ENCODE data around the gene RPL28.
A peak's percentile ranks its signal among the peaks of the same experiment; 100 is the strongest.

The RPL28 gene

DNA sequence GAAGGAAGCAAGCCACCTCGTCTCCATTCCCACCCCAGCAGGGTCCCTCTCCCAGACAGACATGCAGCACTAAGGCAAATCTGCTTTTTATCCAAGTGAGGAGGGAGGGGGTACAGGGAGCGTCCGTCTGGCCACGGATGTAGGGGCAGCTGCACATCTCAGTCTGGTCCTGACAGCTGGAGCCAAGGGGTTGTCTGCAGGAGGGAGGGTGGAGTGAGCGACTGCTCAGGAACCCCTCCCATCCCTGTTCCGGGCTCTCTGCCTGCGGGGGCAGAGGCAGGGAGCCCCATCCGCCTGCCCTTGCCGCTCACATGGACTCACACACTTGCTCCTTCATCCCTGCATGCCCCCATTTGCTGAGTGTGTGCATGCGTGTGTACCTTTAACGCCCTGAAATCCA, 6.6 kb upstream of the RPL28 start:
- Histone ChIP-seq H3K9me3 (ENCODE audit: low read length) (no peaks in the 10 kb centered on the region), H3K4me1 (ENCODE audit: insufficient read depth, low read length) (peaks cover 6% of the 10 kb centered on the region), H3K36me3 (ENCODE audit: insufficient read depth, low read length) (no peaks in the 10 kb centered on the region), H3K4me3 (ENCODE audit: low read depth in 1 of 2, low read length in 2 of 2) (no peak overlapping the region), H3K27ac (ENCODE audit: low read depth, low read length) (no peak overlapping the region), H3K27me3 (ENCODE audit: control insufficient read depth in 1 of 2, insufficient read depth in 2 of 2, low read length in 2 of 2) (peaks cover 16 to 39% of the 10 kb centered on the region in 2 donors), H3K9ac (ENCODE audit: low read length) (no peak overlapping the region)

DNA sequence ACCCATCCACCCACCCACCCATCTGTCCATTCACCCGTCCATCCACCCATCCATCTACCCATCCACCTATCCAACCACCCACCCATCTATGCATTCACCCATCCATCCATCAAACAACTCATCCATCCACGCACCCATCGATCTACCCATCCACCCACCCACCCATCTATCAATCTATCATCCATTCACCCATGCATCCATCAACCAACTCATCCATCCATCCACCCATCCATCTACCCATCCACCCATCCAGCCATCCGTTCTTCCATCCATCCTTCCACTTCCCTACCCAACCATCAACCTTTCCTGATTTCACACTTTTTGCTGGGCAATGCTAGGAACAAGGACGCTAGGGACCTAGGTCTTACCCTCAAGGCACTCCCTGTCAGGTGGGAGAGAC, 3.7 kb upstream of the RPL28 start:
- Histone ChIP-seq H3K9me3 (ENCODE audit: low read length) (no peaks in the 10 kb centered on the region), H3K4me1 (ENCODE audit: insufficient read depth, low read length) (peaks cover 21% of the 10 kb centered on the region), H3K4me3 (ENCODE audit: low read depth in 1 of 2, low read length in 2 of 2) (no peak overlapping the region), H3K27ac (ENCODE audit: low read depth, low read length) (no peak overlapping the region), H3K9ac (ENCODE audit: low read length) (no peak overlapping the region), H3K27me3 (ENCODE audit: control insufficient read depth in 1 of 2, insufficient read depth in 2 of 2, low read length in 2 of 2) (peaks cover 0 to 10% of the 10 kb centered on the region in 2 donors), H3K36me3 (ENCODE audit: insufficient read depth, low read length) (peaks cover 5% of the 10 kb centered on the region)

- Histone ChIP-seq H3K9ac (ENCODE audit: low read length) (no peak overlapping the region), H3K4me3 (ENCODE audit: low read depth in 1 of 2, low read length in 2 of 2) (no peak overlapping the region), H3K27ac (ENCODE audit: low read depth, low read length) (no peak overlapping the region), H3K4me1 (ENCODE audit: insufficient read depth, low read length) (peaks cover 26% of the 10 kb centered on the region), H3K9me3 (ENCODE audit: low read length) (no peaks in the 10 kb centered on the region), H3K27me3 (ENCODE audit: control insufficient read depth in 1 of 2, insufficient read depth in 2 of 2, low read length in 2 of 2) (peaks cover 0 to 5% of the 10 kb centered on the region in 2 donors), H3K36me3 (ENCODE audit: insufficient read depth, low read length) (peaks cover 11% of the 10 kb centered on the region)
Observed at GRCh38 chr19:55382522-55383054, 3.1 kb upstream of the RPL28 start.

- H3K27me3 ChIP-seq (ENCODE audit: control insufficient read depth in 1 of 2, insufficient read depth in 2 of 2, low read length in 2 of 2) = no peaks in the 10 kb centered on the region
- peaks cover 20% of the 10 kb centered on the region for H3K36me3 ChIP-seq (ENCODE audit: insufficient read depth, low read length)
- H3K9ac ChIP-seq (ENCODE audit: low read length) = no peak overlapping the region
- H3K9me3 ChIP-seq (ENCODE audit: low read length) = no peaks in the 10 kb centered on the region
- H3K4me3 ChIP-seq (ENCODE audit: low read depth in 1 of 2, low read length in 2 of 2) = peak overlapping the region in 1 of 2 donors; percentile 45
- H3K4me1 ChIP-seq (ENCODE audit: insufficient read depth, low read length) = peaks cover 35% of the 10 kb centered on the region
- no peak overlapping the region for H3K27ac ChIP-seq (ENCODE audit: low read depth, low read length)
Observed at GRCh38 chr19:55383279-55384130, 2.2 kb upstream of the RPL28 start.

DNA sequence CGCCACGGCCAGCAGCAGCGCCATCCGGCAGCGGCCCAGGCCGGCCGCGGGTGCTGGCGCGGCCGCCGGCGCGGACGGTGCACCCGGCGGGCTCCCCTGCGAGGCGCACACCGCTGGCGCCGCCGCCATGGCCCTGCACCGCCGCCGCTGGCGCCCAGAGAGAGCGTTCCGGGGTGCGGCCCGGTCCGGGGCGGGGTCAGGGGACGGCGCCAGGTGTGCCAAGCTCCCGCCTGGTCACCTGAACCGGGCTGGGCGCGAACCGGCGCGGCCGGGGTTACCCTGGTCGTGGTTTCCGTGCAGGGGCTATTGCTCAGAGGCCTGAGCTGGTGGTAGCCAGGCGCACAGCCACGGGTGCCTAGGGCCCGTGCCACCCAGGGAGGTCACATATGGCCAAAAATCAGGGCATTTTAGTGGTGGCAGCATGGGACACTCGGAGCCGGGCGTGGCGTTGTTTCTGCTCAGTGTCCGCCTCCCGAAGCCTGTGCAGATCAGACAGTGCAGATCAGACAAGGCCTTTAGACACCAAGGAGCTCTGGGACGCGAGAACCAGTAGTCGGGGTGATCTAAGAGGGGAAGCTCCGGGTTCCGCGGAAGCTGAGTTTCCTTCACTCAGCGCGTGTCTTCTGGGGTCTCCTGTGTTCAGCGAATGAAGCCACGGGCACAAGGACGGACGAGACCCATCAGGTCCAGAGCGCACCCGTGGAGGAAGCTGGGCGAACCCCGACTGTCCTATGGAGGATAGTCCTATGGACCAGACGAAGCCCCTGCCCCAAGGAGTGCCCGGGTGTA, 1.4 kb upstream of the RPL28 start, which contains the start of gene TMEM238:
TMEM238 (minus strand) TSS at position 162 of the 789 bp plus-strand sequence; CDS start at position 129, 33 bp downstream.
- H3K27ac ChIP-seq (ENCODE audit: low read depth, low read length) = peak within 1 kb of the TSS; percentile 89
- H3K27me3 ChIP-seq (ENCODE audit: control insufficient read depth in 1 of 2, insufficient read depth in 2 of 2, low read length in 2 of 2) = no peaks in the 10 kb centered on the region
- H3K4me3 ChIP-seq (ENCODE audit: low read depth in 1 of 2, low read length in 2 of 2) = peak within 1 kb of the TSS; percentile 30 to 69
- peaks cover 29% of the 10 kb centered on the region for H3K36me3 ChIP-seq (ENCODE audit: insufficient read depth, low read length)
- peak within 1 kb of the TSS; percentile 80 for H3K9ac ChIP-seq (ENCODE audit: low read length)
- H3K9me3 ChIP-seq (ENCODE audit: low read length) = no peaks in the 10 kb centered on the region
- peaks cover 38% of the 10 kb centered on the region for H3K4me1 ChIP-seq (ENCODE audit: insufficient read depth, low read length)

- peak overlapping the region; percentile 30 to 69 for H3K4me3 ChIP-seq (ENCODE audit: low read depth in 1 of 2, low read length in 2 of 2)
- H3K27me3 ChIP-seq (ENCODE audit: control insufficient read depth in 1 of 2, insufficient read depth in 2 of 2, low read length in 2 of 2) = no peaks in the 10 kb centered on the region
- no peaks in the 10 kb centered on the region for H3K9me3 ChIP-seq (ENCODE audit: low read length)
- peak overlapping the region; percentile 89 for H3K27ac ChIP-seq (ENCODE audit: low read depth, low read length)
- peak overlapping the region; percentile 80 for H3K9ac ChIP-seq (ENCODE audit: low read length)
- H3K36me3 ChIP-seq (ENCODE audit: insufficient read depth, low read length) = peaks cover 36% of the 10 kb centered on the region
- peaks cover 38% of the 10 kb centered on the region for H3K4me1 ChIP-seq (ENCODE audit: insufficient read depth, low read length)
Observed at GRCh38 chr19:55384920-55385723, 610 bp upstream of the RPL28 start.

GRCh38 chr19:55386493-55386971, 800 bp downstream of the RPL28 start:
- H3K9me3 ChIP-seq (ENCODE audit: low read length) = no peaks in the 10 kb centered on the region
- peaks cover 46% of the 10 kb centered on the region for H3K4me1 ChIP-seq (ENCODE audit: insufficient read depth, low read length)
- H3K27ac ChIP-seq (ENCODE audit: low read depth, low read length) = peak overlapping the region; percentile 83
- H3K36me3 ChIP-seq (ENCODE audit: insufficient read depth, low read length) = peaks cover 50% of the 10 kb centered on the region
- H3K27me3 ChIP-seq (ENCODE audit: control insufficient read depth in 1 of 2, insufficient read depth in 2 of 2, low read length in 2 of 2) = no peaks in the 10 kb centered on the region
- H3K4me3 ChIP-seq (ENCODE audit: low read depth in 1 of 2, low read length in 2 of 2) = peak overlapping the region; percentile 45 to 69
- peak overlapping the region; percentile 91 for H3K9ac ChIP-seq (ENCODE audit: low read length)

DNA sequence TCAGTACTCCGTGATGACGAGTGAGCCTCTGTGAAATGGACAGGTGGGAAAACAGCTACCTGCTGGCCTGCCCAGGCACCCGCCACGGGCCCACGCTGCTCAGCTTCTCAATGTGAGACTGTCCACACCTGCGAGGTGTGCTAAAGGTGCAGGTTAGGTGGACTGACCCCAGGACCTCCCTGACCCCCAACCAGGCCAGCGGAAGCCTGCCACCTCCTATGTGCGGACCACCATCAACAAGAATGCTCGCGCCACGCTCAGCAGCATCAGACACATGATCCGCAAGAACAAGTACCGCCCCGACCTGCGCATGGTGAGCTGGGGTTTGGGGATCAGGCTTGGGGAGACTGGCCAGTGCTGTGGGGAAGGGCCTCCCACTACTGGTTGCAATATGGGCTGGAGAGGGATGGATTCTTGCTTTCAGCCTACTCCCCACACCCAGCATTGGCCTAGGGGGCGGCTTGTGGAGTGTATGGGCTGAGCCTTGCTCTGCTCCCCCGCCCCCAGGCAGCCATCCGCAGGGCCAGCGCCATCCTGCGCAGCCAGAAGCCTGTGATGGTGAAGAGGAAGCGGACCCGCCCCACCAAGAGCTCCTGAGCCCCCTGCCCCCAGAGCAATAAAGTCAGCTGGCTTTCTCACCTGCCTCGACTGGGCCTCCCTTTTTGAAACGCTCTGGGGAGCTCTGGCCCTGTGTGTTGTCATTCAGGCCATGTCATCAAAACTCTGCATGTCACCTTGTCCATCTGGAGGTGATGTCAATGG, 2.2 kb downstream of the RPL28 start:
- no peaks in the 10 kb centered on the region for H3K9me3 ChIP-seq (ENCODE audit: low read length)
- peaks cover 55% of the 10 kb centered on the region for H3K36me3 ChIP-seq (ENCODE audit: insufficient read depth, low read length)
- H3K9ac ChIP-seq (ENCODE audit: low read length) = peak overlapping the region; percentile 91
- H3K27me3 ChIP-seq (ENCODE audit: control insufficient read depth in 1 of 2, insufficient read depth in 2 of 2, low read length in 2 of 2) = no peaks in the 10 kb centered on the region
- peak overlapping the region; percentile 45 to 69 for H3K4me3 ChIP-seq (ENCODE audit: low read depth in 1 of 2, low read length in 2 of 2)
- peaks cover 46% of the 10 kb centered on the region for H3K4me1 ChIP-seq (ENCODE audit: insufficient read depth, low read length)
- no peak overlapping the region for H3K27ac ChIP-seq (ENCODE audit: low read depth, low read length)

GRCh38 chr19:55389386-55390317, 3.9 kb downstream of the RPL28 start:
- H3K9ac ChIP-seq (ENCODE audit: low read length) = no peak overlapping the region
- H3K36me3 ChIP-seq (ENCODE audit: insufficient read depth, low read length) = peaks cover 55% of the 10 kb centered on the region
- no peak overlapping the region for H3K27ac ChIP-seq (ENCODE audit: low read depth, low read length)

More at GRCh38 chr19:55389386-55390317, 3.9 kb downstream of the RPL28 start:
- Histone ChIP-seq H3K9me3 (ENCODE audit: low read length) (no peaks in the 10 kb centered on the region), H3K4me3 (ENCODE audit: low read depth in 1 of 2, low read length in 2 of 2) (no peak overlapping the region), H3K27me3 (ENCODE audit: control insufficient read depth in 1 of 2, insufficient read depth in 2 of 2, low read length in 2 of 2) (no peaks in the 10 kb centered on the region), H3K4me1 (ENCODE audit: insufficient read depth, low read length) (peaks cover 36% of the 10 kb centered on the region)
